GM19468 (cell line): ENCODE data around the gene POU2AF2.
"Not testable (repeated sequence)": the region's sequence is repeated elsewhere in the genome, so short reads cannot be mapped to it uniquely, and the experiment has no call there.

Experiments
- ATAC-seq: cut with Tn5 transposase; IDR thresholded peaks from one replicate; pipeline ENCODE4 v1.9.1; 2021; ENCODE audit warnings: mild to moderate bottlenecking, moderate library complexity, moderate number of reproducible peaks; ENCODE audit not compliant: unreplicated experiment; ENCODE audit errors: extremely low read depth

POU2AF2 gene

DNA sequence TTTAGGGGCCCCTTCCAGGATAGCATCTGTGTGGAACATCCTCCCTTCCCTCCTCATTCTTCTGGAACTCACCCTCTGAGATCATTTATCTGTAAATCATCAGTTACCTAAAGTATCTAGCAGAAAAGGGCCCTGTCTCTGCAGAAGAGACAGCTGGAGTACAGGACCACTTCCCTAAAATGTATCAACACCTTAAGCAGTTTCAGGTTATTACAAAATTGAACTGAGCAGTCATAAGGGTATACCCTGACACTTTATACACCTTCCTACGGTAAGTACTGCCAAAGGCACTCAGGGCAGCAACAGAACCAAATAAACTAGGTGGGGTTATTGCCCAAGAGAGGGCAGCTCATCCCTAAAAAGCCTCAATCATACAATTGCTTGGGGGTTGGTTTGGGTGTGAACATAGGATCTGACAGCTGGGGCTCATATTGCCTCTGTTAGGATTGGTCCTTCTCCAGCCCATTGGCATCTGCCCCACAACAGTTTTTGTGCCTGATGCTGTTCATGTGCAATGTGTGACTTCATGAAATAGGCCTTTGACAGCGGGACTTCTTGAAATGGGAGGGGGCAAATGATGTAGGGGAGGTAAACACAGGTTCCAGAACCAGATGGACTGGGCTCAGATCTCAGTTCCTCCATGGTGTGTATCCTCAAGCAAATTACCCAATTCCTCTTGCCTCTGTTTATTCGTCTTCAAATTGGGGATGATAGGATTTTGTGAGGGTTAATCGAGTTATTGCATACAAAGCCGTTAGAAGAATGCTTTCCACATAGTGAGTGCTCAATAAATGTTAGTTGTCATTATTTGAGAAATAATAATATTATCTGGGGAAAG is 55.7 kb downstream of the POU2AF2 start:
- ATAC-seq, result no peak

DNA sequence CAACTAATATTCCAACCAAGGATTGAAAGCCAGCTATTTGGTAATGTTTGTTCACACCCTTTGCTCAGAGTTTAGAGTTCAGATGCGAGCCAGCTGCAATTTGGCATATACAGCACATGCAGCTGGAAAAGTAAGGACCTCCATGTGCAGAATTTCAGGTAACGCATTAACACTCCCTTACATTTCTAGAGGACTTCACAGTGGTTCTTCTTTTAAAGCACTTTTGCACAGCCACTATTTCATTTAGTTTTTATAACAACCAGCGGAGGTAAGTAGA is 56.3 kb downstream of the POU2AF2 start:
- no peak for ATAC-seq

DNA sequence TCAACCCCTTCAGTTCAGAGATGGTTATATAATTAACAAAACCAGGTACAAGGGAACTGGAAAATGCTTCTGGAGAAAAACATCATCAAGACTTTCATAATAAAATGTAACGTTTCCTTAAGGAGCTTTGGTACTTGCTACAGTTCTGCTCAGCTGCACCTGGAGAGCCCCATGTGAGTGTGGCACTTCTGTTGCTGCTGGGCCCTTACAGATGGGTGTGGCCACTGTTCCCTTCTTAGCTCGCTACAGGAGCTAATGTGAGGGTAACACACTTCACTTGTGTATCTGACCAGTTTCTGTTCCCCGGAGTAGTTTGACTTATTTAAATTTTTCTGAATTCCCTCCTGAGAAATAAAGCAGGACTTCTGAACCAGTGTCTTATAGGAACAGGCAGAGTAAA is 56.8 kb downstream of the POU2AF2 start:
- ATAC-seq, result no peak

DNA sequence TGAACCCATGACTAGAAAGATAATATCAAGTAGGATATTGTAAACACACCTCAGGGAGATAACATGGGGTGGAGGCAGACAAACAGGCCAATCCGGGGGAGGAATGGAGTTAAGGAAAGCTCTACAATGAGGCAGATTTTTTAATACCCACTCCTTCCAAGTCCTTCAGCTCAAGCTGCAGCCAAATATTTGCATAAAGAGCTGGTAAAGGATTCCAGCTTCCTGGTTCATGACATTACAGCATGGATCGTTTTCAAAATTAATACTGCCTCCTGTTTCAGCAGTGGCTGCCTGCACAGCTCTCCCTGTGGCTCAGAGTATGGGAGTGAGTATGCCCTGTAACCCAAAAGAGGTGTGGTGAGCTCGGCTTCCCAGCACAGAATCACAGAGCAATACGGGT is 57.9 kb downstream of the POU2AF2 start:
- no peak for ATAC-seq

DNA sequence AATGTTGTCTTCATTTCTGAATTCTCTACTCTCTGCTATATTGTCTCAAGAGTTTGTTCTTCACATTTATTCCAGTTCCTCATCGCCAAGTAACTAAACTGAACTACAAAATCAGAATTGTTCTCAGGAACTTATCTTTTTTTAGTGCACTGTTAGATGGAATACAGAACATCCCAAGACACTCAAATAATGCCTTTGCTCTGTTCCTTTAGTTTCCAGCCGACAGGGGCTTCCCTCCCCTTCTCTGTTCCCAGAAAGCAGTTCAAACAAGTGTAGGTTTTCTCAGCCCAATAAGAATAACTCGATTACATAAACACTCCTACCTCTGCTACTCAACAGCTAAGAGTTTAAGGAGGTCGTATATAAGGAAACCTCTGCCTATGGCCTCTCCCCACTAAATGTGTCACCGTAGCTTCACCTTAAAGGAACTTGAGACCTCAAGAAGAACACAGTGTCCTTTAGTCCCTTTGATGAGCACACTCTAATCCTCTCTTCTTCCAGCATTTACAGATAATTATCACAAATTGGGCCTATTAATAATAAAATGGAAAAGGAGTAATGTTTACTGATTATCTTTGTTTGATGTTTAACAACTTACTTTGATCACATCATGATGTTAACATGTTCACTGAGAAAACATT is 59.8 kb downstream of the POU2AF2 start:
- ATAC-seq, result no peak

DNA sequence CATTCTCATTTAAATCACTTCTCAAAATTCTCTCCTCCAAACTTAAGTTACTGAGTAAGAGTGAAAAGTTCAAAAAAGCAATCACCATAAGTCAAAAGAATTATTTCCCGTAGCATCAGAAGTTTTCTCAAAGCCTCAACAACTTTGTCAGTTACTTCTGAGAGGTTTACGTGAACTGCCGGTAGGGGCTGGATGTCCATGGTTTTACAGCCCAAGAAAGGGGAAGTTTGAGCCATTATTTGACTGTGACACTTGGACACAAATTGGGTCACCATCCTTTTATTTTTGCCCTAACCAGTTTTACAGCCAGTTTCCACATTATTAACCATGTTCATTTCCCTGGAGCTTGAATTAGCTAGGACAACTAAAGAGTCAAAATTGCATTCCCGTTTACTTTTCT is 60.4 kb downstream of the POU2AF2 start:
- no peak for ATAC-seq

DNA sequence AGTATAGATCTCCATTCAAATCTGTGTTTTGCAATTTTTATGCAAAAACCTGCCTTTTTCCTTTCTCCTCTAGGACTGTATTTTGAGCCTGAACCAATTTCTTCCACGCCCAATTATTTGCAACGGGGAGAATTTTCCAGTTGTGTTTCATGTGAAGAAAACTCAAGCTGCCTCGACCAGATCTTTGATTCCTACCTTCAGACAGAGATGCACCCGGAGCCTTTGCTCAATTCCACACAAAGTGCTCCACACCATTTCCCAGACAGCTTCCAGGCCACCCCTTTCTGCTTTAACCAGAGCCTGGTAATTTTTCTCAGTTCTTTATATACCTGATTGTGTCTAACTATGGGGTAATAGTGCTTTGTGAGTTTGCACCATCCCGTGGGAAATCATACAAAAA is 60.8 kb downstream of the POU2AF2 start:
- ATAC-seq, result no peak

DNA sequence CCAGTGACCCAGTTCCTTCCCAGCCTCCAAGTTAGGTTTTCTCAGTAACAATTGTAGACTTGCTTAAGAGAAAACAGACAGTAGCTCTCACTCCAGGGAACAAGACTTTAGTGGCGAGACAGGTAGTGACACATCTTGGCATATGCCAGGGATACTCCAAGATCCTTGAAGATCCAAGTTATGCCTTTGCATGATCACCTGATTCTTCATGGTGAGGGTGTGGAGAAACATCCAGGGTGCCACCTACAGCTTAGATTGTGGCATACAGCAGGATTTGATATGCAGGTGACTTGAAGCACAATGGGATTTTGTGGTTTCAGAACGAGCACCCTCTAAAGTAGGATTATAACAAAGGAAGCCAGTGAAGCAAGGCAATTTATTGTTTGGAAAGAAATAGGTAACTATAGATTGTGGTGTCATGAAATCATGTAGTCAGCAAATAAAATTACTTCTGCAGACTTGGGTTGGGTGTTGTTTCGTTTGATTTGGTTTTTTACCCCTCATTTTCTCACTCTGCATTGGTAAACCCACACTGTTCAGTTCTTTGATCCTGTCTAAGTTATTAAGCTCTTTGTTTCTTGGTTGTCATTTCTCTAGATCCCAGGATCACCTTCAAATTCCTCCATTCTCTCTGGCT is 62.1 kb downstream of the POU2AF2 start:
- ATAC-seq, result no peak

DNA sequence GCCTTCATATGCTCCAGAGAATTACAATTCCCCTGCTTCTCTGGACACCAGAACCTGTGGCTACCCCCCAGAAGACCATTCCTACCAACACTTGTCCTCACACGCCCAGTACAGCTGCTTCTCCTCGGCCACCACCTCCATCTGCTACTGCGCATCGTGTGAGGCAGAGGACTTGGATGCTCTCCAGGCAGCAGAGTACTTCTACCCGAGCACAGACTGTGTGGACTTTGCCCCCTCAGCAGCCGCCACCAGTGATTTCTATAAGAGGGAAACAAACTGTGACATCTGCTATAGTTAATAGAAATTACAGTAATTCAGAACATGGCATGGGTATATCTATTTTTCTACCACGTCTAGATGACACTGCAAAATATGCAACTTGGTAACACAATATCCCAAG is 62.6 kb downstream of the POU2AF2 start:
- no peak for ATAC-seq

DNA sequence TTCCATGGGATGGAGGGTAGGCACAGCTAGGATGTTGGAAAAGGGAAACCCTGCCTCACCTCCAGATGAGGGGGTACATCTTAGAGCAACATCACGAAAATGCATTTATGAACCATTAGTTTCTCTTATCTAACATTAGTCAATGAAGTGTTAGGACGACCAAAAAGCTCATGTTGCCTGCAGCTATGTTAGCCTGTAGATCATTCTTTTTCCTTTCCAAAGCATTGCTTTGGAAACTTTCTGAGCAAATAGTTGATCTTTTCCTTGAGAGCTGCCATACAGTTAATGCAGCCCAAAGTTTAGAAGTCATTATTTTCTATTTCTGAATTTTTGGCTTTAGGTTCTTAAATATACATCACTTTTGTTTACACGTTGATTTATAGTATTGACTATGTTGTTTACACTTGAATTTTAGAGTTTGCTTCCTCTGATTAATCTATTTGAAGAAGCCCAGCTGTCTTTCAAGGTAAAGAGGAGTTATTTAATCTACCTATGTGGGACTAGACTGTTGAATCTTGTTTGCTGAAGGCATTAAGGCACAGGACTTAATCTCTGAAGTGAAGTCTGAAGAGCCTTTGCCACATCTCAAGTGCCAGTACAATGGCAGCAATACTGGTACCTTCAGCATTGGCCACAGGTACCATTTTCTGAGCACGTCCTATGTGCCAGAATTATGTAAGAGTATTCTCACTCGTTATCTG is 63.8 kb downstream of the POU2AF2 start:
- ATAC-seq, result no peak

DNA sequence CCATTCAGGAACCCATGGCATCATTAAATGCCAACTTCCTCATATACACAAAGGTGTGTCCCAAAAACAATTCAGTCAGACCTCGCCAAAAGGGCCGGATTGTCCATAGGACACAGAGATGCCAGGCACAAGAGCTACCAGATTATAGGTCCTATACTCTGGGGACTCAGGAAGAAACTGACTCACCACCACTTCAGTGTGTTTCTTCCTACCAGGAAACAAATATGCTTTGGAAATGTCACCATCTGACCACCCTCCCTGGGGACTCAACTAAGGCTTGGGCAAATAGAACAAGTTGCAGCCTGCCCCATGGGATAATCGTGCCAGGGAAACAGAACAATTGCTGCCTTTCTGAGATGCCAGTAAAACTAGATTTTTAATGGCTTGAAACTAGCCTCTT is 64.6 kb downstream of the POU2AF2 start:
- ATAC-seq, result no peak

DNA sequence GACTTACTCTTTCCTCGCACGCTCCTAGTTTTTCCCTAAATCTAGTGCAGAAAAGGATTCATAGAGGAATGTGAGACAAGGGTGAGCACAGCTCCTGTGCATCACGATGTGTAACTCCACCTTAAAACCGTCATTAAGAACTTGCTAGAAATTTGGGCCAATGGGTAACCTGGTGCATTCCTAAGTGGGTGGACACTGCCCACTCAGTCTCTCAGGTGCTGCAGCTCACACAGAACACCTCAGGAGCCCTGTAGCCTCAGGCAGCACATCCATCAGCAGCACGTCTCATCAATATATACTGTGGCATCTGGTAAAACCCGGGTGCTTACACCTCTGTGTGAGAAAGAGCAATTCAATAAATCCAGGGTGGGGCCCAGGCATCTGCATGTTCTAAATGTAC is 65.2 kb downstream of the POU2AF2 start:
- ATAC-seq, result no peak

DNA sequence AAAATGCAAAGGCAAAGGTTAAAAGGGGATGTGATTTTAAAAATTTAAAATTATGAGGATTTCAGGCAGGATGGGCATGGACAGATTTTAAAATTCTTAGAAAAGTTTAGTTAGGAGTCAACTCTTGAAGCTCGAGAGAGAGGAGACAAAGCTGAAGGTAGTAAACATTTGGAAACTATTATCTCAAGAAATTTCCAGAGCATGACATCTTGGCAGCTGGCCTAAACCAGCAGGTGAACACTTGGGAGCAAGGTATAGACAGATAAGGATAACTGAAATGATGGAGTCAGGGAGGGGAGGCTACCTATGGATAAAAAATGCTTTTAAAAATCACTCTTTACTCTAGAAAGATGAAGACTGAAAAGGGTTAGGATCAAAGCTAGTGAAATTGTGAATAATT is 66.6 kb downstream of the POU2AF2 start:
- ATAC-seq, result no peak

DNA sequence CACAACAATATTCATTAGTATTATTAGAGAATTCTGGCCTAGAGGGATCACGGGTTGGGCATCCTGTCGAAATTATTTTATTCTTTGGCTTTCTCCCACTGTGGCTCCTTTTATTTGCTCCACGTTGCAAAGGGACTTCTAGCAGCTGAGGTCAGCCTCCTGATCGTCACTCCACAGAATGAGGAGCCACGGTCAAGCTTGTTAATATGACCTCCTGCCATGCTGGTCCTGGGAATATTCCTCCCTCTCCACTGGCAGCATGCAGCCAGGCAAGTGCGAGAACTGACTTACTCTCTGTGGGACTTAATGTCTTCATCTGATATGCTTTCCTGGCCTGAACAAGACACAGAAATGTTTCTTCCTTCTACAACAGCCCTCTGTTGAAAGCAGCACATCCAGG is 73.8 kb downstream of the POU2AF2 start:
- ATAC-seq, result no peak

DNA sequence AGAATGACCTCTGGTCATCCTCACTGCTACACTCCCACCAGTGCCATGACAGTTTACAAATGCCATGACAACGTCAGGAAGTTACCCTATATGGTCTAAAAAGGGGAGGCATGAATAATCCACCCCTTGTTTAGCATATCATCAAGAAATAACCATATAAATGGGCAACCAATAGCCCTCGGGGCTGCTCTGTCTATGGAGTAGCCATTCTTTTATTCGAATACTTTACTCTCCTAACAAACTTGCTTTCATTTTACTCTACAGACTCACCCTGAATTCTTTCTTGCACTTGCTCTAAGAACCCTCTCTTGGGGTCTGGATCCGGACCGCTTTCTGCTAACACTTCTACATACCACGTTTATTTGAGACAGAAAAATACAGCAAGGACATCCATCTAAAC is 74.7 kb downstream of the POU2AF2 start:
- ATAC-seq, result not testable (repeated sequence)

DNA sequence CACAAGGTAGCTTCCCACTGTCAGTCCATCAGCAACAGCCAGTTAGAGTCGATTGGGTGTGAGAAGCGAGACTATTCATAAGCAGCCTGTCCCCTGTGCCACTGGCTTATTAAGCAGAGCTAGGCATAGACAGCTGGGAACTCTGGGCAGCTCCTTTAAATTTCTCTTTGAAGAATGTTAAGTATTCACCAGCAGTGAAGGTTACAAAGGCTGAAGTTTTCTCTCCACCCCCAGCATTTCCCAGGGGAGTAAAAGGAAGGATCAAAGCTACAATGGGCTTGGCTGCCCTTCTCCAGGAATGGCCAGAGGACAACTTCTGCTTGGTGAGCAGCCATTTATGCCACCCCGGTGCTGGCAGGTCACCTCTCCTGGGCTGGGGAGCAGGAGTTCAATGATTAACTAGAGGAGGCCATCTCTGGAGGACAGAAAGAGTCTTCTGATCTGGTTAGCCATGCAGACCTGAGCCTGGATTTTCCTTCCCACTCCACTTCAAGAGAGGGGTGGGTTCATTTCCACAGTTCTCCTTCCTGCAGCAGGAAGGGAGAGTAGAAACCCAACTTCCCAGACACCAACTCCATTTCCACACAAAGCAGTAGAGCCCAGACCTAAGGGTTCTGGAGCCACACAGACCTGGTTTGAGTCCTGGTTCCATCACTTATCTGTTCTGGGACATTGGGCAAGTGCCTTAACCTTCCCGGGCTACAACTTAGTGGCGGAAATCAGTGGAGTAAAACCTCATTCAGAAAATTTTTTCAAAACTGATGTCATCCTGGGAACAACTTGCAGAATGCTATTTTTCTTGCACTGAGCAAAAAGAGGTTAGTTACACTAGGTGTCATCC is 75.4 kb downstream of the POU2AF2 start:
- ATAC-seq, result no peak

DNA sequence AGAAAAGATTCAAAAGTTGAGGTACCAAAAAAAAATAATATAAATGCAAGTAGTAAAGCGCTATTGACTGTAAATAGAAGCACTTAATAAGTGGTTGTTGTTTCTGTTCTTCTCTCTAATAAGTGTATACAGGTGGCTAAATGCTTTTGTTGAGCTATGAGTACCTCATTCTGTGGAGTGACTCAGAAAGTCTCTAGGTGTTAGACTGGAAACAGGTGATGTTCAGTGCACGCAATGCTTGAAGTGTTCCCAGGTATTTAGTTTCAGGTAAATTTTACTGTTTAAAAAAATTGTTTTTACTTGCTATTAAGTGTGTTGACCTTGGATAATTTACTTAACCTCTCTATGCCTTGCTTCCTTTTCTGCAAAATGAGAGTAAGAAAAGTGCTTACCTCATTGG is 77.0 kb downstream of the POU2AF2 start:
- no peak for ATAC-seq

DNA sequence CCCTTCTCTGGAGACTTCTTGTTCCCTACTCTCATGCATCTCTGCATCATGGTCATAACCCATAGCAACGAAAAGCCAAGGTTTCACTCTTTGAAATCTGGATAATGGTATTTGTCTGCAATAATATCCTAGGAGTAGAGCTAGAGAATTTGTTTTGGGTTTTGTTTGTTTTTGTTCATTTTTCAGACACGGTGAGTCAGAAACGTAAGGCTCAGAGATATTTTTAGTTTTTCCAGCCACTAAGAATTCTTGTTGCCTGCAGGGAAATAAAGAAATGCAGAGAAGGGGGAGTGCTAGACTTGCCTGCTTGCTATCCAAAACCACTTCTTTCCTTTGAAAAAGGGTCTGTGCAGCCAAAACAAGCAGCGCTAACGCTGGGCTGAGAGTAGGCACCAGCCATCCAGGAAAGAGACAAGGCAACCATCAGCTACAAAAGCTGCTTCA is 78.8 kb downstream of the POU2AF2 start:
- ATAC-seq, result no peak

DNA sequence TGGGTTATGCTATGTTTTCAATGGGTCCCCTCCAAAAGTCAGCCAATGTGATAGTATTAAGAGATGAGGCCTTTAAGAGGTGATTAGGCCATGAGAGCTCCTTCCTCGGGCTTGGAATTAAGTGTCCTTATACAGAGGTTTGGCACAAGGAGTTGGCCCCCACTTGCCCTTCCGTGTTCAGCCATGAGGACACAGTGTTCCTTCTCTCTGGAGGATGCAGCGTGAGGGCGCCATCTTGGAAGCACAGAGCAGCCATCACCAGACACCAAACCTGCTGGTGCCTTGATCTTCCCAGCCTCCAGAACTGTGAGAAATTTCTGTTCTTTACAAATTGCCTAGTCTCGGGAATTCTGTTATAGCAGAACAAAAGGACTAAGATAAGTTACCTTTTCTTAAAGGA is 79.7 kb downstream of the POU2AF2 start:
- ATAC-seq, result no peak

DNA sequence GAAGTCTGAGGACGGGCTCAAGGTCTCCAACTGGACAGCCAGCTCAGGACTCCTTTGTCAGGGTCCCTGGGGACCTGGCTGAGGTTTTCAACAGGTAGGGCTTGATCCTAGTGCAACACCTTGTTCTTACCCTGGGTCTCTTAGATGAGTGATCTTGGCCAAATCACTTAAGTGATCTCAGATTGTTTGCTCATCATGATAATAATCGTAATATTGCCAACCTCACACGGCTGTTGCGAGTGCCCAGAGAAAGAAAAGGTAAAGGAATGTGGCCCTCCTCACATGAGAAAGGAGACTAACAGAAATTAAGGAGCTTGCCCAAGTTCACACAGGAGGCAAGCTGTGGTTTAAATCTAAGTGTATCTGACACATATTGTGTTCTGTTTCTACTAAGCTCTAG is 81.3 kb downstream of the POU2AF2 start:
- ATAC-seq, result no peak
